K562 (cell line): ENCODE measurements around the gene RYR1. TPM values are rescaled to one million over a fixed set of nuclear protein-coding genes. Genes with fewer than 3 reads are reported as not detected.

Experiments
- BCOR ChIP-seq: fragments of 450-650 bp; IDR thresholded peaks from 2 replicates; pipeline ENCODE4 v1.6.1; 2016
- BDP1 ChIP-seq: IDR thresholded peaks from 3 replicates; pipeline ENCODE4 v1.6.1; 2011; ENCODE audit not compliant: insufficient read length, insufficient read depth
- CCNT2 ChIP-seq: IDR thresholded peaks from 2 replicates; pipeline ENCODE4 v1.6.1; 2011; ENCODE audit warnings: borderline replicate concordance, low read depth, mild to moderate bottlenecking, moderate library complexity, mixed read lengths, low read length; ENCODE audit not compliant: insufficient read length; ENCODE audit errors: extremely low read depth
- CREB3 ChIP-seq: fragments of 450-650 bp; conservative IDR thresholded peaks from 2 replicates; pipeline ENCODE4 v1.6.1; 2016; ENCODE audit warnings: missing genetic modification characterization, low read depth, mild to moderate bottlenecking, missing compliant biosample characterization, moderate library complexity
- CREM ChIP-seq: IDR thresholded peaks from 2 replicates; pipeline ENCODE4 v1.6.1; 2014; ENCODE audit warnings: antibody characterized with exemption, low read depth
- GTF3C2 ChIP-seq: IDR thresholded peaks from 3 replicates; pipeline ENCODE4 v1.6.1; 2011; ENCODE audit warnings: borderline replicate concordance, mild to moderate bottlenecking, moderate library complexity; ENCODE audit not compliant: insufficient read length; ENCODE audit errors: extremely low read depth
- HDAC6 ChIP-seq: IDR thresholded peaks from 2 replicates; pipeline ENCODE4 v1.6.1; 2012; ENCODE audit warnings: low read depth, mild to moderate bottlenecking, control low read depth, inconsistent platforms, low read length, moderate library complexity
- HMGN3 ChIP-seq: IDR thresholded peaks from 2 replicates; pipeline ENCODE4 v1.6.1; 2011; ENCODE audit warnings: borderline replicate concordance, low read depth, mild to moderate bottlenecking, mixed read lengths, low read length; ENCODE audit not compliant: insufficient read length; ENCODE audit errors: extremely low read depth
- HNRNPH1 ChIP-seq: fragments of 200-400 bp; formaldehyde crosslinking; optimal IDR thresholded peaks from 2 replicates; pipeline ENCODE3; 2017; ENCODE audit warnings: low read depth, mild to moderate bottlenecking, low read length, moderate library complexity
- JUN ChIP-seq, 2 experiments: sonication (generic) in 1 of 2; formaldehyde crosslinking in 1 of 2; IDR thresholded peaks; 2 replicates each; pipeline versions ENCODE4 v1.6.1 to v1.8.0; 2012 to 2022; ENCODE audit warnings: borderline replicate concordance in 2 of 2, mild to moderate bottlenecking in 2 of 2, improper control_type of control experiment in 1 of 2, low read depth in 1 of 2, low read length in 1 of 2, missing genetic modification reagents in 1 of 2
- MTA1 ChIP-seq: fragments of 450-650 bp; IDR thresholded peaks from 2 replicates; pipeline ENCODE4 v1.6.1; 2017; ENCODE audit warnings: borderline replicate concordance
- SMAD4 ChIP-seq: fragments of 250-450 bp; sonication (Bioruptor Pico); conservative IDR thresholded peaks from 2 replicates; pipeline ENCODE4 v1.8.0; 2021; ENCODE audit warnings: inconsistent platforms, mild to moderate bottlenecking, moderate library complexity
- SUPT5H ChIP-seq: fragments of 450-650 bp; IDR thresholded peaks from 2 replicates; pipeline ENCODE4 v1.6.1; 2016
- TRIM24 ChIP-seq, 2 experiments: fragments of 450-650 bp; IDR thresholded peaks; 2 replicates each; pipeline ENCODE4 v1.6.1; 2016
- UBTF ChIP-seq, 2 experiments: IDR thresholded peaks; 2 replicates each; pipeline ENCODE4 v1.6.1; 2012; ENCODE audit warnings: improper control_type of control experiment in 2 of 2, low read depth in 2 of 2, low read length in 2 of 2, borderline replicate concordance in 1 of 2
- ZBTB33 ChIP-seq: sonication (generic); formaldehyde crosslinking; IDR thresholded peaks from 2 replicates; pipeline ENCODE4 v1.8.1; 2023; ENCODE audit warnings: mild to moderate bottlenecking, missing genetic modification reagents
- ZNF146 ChIP-seq: IDR thresholded peaks from one replicate; pipeline ENCODE4 v1.6.1; 2018; ENCODE audit warnings: missing compliant biosample characterization; ENCODE audit not compliant: unreplicated experiment
- ZNF41 ChIP-seq: fragments of 250-450 bp; sonication (Bioruptor Pico); conservative IDR thresholded peaks from 2 replicates; pipeline ENCODE4 v1.4.0; 2020; ENCODE audit warnings: mild to moderate bottlenecking
- polyA plus RNA-seq, 8 experiments: library from polyadenylated mRNA; depleted of rRNA in 4 of 8; stranded (reverse) in 5 of 8; unstranded in 3 of 8; fragments of >200 nt; fragmentation: Nextera tagmentation in 2 of 8; fragmentation: Illumina TruSeq in 1 of 8; extraction: Ambion mirVana in 2 of 8; extraction: Trizol in 1 of 8; gene quantifications; 2 replicates each; pipeline versions ENCODE4 v1.2.1 to v1.2.3, GENCODE V29; 2011 to 2014; ENCODE audit warnings: inconsistent platforms in 1 of 8, missing spikeins in 1 of 8
- total RNA-seq, 7 experiments: library from RNA; depleted of rRNA in 6 of 7; stranded (reverse); fragments of >200 nt in 6 of 7; fragmentation: Illumina TruSeq in 2 of 7; extraction: Trizol in 2 of 7; gene quantifications; 2 replicates each; pipeline versions ENCODE4 v1.2.1 to v1.2.3, GENCODE V29; 2011 to 2021; ENCODE audit warnings: low replicate concordance in 1 of 7

The RYR1 gene
- total and polyA plus RNA-seq, 9 of the 15 experiments (the other 6 are each of a cell fraction or from before 2014, with no cell fraction given), result 0.11 to 7.4 (median 3.7) TPM

- TF ChIP-seq HNRNPH1 (no peak), SMAD4 (no peak), CCNT2 (peak; percentile 46), HMGN3 (peak; percentile 68), GTF3C2 (no peak), CREM (peak; percentile 45; the same call in 1 of the 2 replicates), ZBTB33 (CRISPR knock-in tag) (no peak), MTA1 (peak; percentile 16; the same call in 1 of the 2 replicates), SUPT5H (0 out of 2 replicates have a peak, but pooled peaks have one; percentile 43), ZNF41 (no peak), UBTF (IDR thresholded peaks at IDR 0.05; ENCODE audit: borderline replicate concordance in 1 of 2, low read depth in 2 of 2, low read length in 2 of 2) (0 out of 4 replicates have a peak, but pooled peaks of 1 of the 2 experiments have one; percentile 29), JUN (IDR thresholded peaks at IDR 0.05; ENCODE audit: borderline replicate concordance, low read depth, low read length) (no peak), JUN (CRISPR knock-in tag; IDR thresholded peaks at IDR 0.05; ENCODE audit: borderline replicate concordance) (no peak), HDAC6 (no peak), ZNF146 (CRISPR knock-in tag) (no peak), CREB3 (no peak), BDP1 (no peak), BCOR (no peak), TRIM24 (IDR thresholded peaks at IDR 0.05) (no peak)
These were observed 45.7 kb upstream of the RYR1 start, which contains the start of gene GGN (continued) for GRCh38 chr19:38387550-38388348.
